Activated CD4-positive, alpha-beta T cell treated with anti-CD3 and anti-CD28 coated beads, Interleukin-2, amount 10 ng/mL, durations not matched to agents 7 days and 5 days (primary cell): ENCODE data around the gene MLYCD. TPM values are rescaled to one million over a fixed set of nuclear protein-coding genes. Genes with fewer than 3 reads are reported as not detected.

ENCODE experiments used
- CTCF ChIA-PET: fragments of 350-600 bp; sonication (Branson Sonifier 250); formaldehyde crosslinking; loops from one replicate; lab custom pipeline; 2021; ENCODE audit warnings: antibody characterized with exemption; lab: Charles Lee
- POLR2A ChIA-PET: fragments of 350-600 bp; sonication (Branson Sonifier 250); formaldehyde crosslinking; loops from one replicate; lab custom pipeline; 2021; ENCODE audit warnings: antibody characterized with exemption; lab: Charles Lee
- DNase-seq: peaks from one replicate; pipeline ENCODE4 v3.0.0-alpha.2; 2020
- H3K27ac Mint-ChIP-seq: one replicate; pipeline ENCODE4 v1.8.0; 2021; ENCODE audit warnings: mild to moderate bottlenecking, moderate library complexity, mixed read lengths
- H3K27me3 Mint-ChIP-seq: one replicate; pipeline ENCODE4 v1.8.0; 2021; ENCODE audit warnings: mixed read lengths
- H3K36me3 Mint-ChIP-seq: one replicate; pipeline ENCODE4 v1.8.0; 2021; ENCODE audit warnings: low read depth, mixed read lengths
- H3K4me1 Mint-ChIP-seq: one replicate; pipeline ENCODE4 v1.8.0; 2021; ENCODE audit warnings: mixed read lengths
- H3K4me3 Mint-ChIP-seq: one replicate; pipeline ENCODE4 v1.8.0; 2021; ENCODE audit warnings: mild to moderate bottlenecking, moderate library complexity, mixed read lengths
- H3K9me3 Mint-ChIP-seq: one replicate; pipeline ENCODE4 v1.8.0; 2021; ENCODE audit warnings: mixed read lengths
- total RNA-seq, 2 experiments: library from RNA; stranded (reverse); gene quantifications; one replicate each; pipeline ENCODE4 v1.2.3, GENCODE V29; 2021

MLYCD gene
- total RNA-seq, 2 experiments from 2014 or later, result 5.3 TPM

DNA sequence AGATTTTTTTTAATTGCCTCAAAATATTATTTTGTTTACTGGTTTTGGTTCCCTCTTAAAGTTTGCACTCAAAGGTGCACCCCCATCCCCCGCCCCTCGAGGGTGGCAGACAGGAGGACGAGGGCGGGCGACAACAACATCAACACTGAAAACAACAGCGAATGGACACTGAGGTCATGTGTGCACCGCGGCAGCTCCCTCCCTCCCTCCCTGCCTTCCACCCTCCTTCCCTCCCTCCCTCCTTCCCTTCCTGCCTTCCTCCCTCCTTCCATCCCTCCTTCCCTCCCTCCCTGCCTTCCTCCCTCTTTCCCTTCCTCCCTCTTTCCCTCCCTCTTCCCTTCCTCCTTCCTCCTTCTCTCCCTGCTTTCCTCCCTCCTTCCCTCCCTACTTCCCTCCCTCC, 52.6 kb downstream of the MLYCD start:
- Mint-ChIP-seq H3K27ac (no peak overlapping the region), H3K27me3 (peaks cover 13% of the 10 kb centered on the region), H3K36me3 (no peaks in the 10 kb centered on the region), H3K4me3 (no peak overlapping the region), H3K9me3 (no peaks in the 10 kb centered on the region), H3K4me1 (peaks cover 17% of the 10 kb centered on the region)
- POLR2A ChIA-PET, result no interaction called here
- no peak for DNase-seq
- CTCF ChIA-PET, result no interaction called here

GRCh38 chr16:83952587-83952939, 53.6 kb downstream of the MLYCD start:
- H3K9me3 Mint-ChIP-seq, result no peaks in the 10 kb centered on the region
- H3K36me3 Mint-ChIP-seq, result no peaks in the 10 kb centered on the region
- peaks cover 17% of the 10 kb centered on the region for H3K4me1 Mint-ChIP-seq
- CTCF ChIA-PET, result no interaction called here
- H3K4me3 Mint-ChIP-seq, result peak overlapping the region; percentile 70
- POLR2A ChIA-PET, result no interaction called here
- no peak for DNase-seq
- H3K27ac Mint-ChIP-seq, result no peak overlapping the region
- peaks cover 13% of the 10 kb centered on the region for H3K27me3 Mint-ChIP-seq

DNA sequence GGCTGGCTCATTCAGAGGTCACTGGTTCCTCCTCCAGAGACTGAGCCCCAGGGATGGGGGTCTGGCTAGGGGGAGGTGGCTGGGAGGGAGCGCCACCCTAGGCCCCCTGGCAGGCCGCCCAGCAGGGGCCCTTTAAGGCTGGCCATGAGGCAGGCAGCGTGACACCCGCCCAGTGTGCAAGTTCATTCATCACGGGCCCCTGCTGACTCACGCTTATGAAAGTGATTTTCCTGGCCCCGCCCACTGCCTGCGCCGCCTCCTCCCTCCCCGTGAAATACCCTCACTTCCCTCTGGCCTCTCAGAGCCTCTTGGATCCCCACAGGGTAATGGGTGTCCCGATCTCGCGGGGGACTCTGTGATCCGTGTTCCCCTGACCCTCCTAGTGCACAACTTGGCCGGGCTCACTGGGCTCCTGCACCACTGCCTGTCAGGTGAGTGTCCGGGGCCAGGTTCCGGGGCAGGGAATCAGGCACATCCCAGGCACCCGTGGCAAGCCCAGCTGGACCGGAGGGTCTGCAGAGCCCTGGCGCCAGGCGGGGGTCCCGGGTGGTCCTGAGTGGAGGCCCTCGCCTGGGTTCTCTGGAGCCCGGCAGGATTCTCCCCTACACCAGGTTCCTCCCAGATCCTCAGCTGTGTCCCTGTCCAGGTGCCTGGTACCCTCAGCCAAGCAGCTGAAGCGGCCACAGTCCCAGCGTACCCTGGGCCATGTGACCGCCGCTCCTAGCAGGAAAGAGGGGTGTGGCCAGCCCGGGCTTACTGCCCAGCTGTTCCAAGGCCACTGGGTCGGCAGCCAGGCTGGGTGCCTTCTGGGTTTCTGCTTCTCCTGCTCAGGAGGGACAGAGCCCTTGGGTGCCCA, 54.3 kb downstream of the MLYCD start, which contains the start of gene OSGIN1:
Gene OSGIN1, plus strand, starts transcription at position 301 of the 856 bp plus-strand sequence. CDS start 4,432 bp downstream, outside the sequence.
- ChIA-PET CTCF (interaction anchor here (0.6 to 1.4 kb wide), 7 partner anchors 10 to 234 kb away, joined by 3 to 5 read pairs (median 3); partner anchors contain the start of gene TAF1C), POLR2A (no interaction called here)
- peak within 1 kb of the TSS; percentile 36 for H3K27ac Mint-ChIP-seq

DNA sequence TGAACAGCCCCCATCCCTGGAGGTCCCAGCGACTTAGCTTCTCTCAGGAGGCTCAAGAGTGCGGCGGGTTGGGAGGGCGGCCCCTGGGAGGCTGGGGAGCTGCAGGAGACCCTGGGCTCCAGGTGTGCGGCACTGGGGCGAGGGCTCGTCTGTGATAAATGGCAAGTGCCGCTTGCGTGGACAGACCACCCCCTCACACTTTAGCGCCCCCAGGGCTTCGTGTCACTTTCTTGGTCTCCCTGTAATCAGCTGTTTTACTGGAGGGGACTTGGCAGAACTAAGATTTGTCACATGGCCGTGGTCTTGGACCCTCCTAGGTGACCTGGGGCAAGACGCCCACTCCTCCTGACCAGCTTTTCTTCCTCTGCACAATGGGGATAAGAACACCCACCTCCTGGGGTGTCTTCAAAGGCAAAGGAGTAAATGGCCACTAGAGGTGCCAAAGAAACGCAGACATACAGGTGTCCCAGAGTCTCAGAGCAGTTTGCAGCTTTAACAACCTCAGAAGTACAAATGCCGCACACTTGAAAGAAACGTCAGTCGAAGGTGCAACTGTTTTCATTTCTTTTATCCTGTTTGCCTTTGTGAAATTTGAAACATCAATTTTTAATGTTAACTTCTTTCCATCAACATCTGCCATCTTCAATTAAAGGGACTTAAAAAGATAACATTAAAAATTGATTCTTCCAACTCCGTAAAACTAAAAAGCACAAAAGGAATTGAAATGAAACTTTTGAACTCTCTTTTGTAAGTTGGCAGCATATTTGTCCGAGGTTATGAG, 55.1 kb downstream of the MLYCD start:
- Mint-ChIP-seq H3K9me3 (no peaks in the 10 kb centered on the region), H3K27me3 (peaks cover 13% of the 10 kb centered on the region), H3K27ac (peak overlapping the region; percentile 36), H3K4me1 (peaks cover 17% of the 10 kb centered on the region), H3K36me3 (no peaks in the 10 kb centered on the region), H3K4me3 (peak overlapping the region; percentile 56)
- POLR2A ChIA-PET, result no interaction called here
- CTCF ChIA-PET, result interaction anchor here (0.6 to 1.4 kb wide), 7 partner anchors 9 to 233 kb away, joined by 3 to 5 read pairs (median 3); partner anchors contain the start of gene TAF1C
- DNase-seq, result peak; percentile 47

More for the DNA sequence above, 54.3 kb downstream of the MLYCD start, which contains the start of gene OSGIN1:
- Mint-ChIP-seq H3K36me3 (no peaks in the 10 kb centered on the region), H3K27me3 (peaks cover 13% of the 10 kb centered on the region), H3K4me1 (peaks cover 17% of the 10 kb centered on the region), H3K4me3 (peak within 1 kb of the TSS; percentile 70), H3K9me3 (no peaks in the 10 kb centered on the region)
- peak; percentile 75 for DNase-seq

- H3K9me3 Mint-ChIP-seq, result no peaks in the 10 kb centered on the region
- no peak for DNase-seq
- no peaks in the 10 kb centered on the region for H3K36me3 Mint-ChIP-seq
- H3K27ac Mint-ChIP-seq, result no peak overlapping the region
- peaks cover 17% of the 10 kb centered on the region for H3K4me1 Mint-ChIP-seq
- peaks cover 13% of the 10 kb centered on the region for H3K27me3 Mint-ChIP-seq
- ChIA-PET POLR2A (no interaction called here), CTCF (interaction anchor here (1.0 to 1.4 kb wide), 4 partner anchors 10 to 232 kb away, joined by 3 to 5 read pairs (median 3); partner anchors contain the start of gene TAF1C)
- H3K4me3 Mint-ChIP-seq, result no peak overlapping the region
Observed at GRCh38 chr16:83954577-83955016, 55.7 kb downstream of the MLYCD start.

DNA sequence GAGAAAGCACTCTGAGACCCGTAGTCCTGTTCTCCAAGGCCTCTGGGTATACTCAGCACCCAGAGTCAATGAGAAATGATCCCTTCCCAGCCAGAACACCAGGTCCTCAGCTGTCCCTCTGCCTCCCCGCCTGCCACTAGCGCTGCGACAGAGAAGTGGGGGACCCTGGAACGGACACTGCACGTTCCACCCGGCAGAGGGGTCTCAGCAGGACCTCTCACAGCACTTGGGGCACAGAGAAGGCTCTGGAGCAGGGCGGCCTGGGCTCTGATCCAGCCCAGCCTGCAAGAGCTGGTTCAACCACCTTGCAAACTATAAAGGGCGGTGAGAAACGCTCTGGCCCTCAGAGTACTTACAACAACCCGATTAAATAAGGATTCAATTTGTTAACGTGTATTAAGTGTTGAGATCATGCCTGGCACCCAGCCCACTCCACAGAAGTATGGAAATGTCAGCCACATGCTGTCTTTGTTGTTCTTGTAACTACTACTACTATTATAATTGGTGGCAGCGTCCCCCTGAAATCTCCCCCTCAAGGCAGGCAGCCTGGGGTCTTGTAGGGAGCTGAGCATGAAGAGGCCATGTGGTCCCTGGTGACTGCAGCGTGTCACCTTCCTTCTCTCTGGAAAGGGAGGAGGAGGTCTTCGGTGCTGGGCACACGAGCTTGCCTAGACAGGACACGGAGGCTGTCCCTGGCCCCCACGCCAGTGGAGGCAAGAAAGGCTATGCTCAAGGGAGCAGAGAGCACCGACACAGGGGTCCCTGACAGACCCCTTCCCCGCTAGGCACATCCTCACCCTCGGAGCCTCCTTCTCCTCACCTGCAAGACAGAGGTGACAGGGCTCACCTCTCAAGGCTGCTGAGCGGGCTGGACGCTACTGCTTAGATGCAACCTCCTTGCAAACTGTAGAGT, 56.6 kb downstream of the MLYCD start:
- DNase-seq, result no peak
- H3K36me3 Mint-ChIP-seq, result no peaks in the 10 kb centered on the region
- ChIA-PET CTCF (interaction anchor here (0.6 to 1.1 kb wide), 3 partner anchors 82 to 232 kb away, joined by 3 read pairs; partner anchors contain the start of gene TAF1C), POLR2A (no interaction called here)
- no peak overlapping the region for H3K4me3 Mint-ChIP-seq
- H3K9me3 Mint-ChIP-seq, result no peaks in the 10 kb centered on the region
- H3K4me1 Mint-ChIP-seq, result peaks cover 17% of the 10 kb centered on the region
- peaks cover 13% of the 10 kb centered on the region for H3K27me3 Mint-ChIP-seq
- H3K27ac Mint-ChIP-seq, result no peak overlapping the region

GRCh38 chr16:83956336-83957289, 57.7 kb downstream of the MLYCD start:
- Mint-ChIP-seq H3K27me3 (peaks cover 13% of the 10 kb centered on the region), H3K9me3 (no peaks in the 10 kb centered on the region), H3K4me1 (peaks cover 17% of the 10 kb centered on the region), H3K36me3 (no peaks in the 10 kb centered on the region), H3K27ac (no peak overlapping the region), H3K4me3 (no peak overlapping the region)
- POLR2A ChIA-PET, result no interaction called here
- DNase-seq, result peak; percentile 81
- CTCF ChIA-PET, result interaction anchor here (0.6 to 1.9 kb wide), 9 partner anchors 14 to 307 kb away, joined by 3 to 8 read pairs (median 3); partner anchors contain the start of gene TAF1C

GRCh38 chr16:83957296-83957855, 58.5 kb downstream of the MLYCD start:
- DNase-seq, result no peak
- Mint-ChIP-seq H3K36me3 (no peaks in the 10 kb centered on the region), H3K4me3 (no peak overlapping the region), H3K27me3 (peaks cover 13% of the 10 kb centered on the region), H3K4me1 (peaks cover 17% of the 10 kb centered on the region), H3K27ac (no peak overlapping the region), H3K9me3 (no peaks in the 10 kb centered on the region)
- POLR2A ChIA-PET, result no interaction called here
- CTCF ChIA-PET, result interaction anchor here (1.0 to 1.9 kb wide), 8 partner anchors 14 to 306 kb away, joined by 3 to 8 read pairs (median 4); partner anchors contain the start of gene TAF1C

- DNase-seq, result no peak
- no peak overlapping the region for H3K27ac Mint-ChIP-seq
- no peak overlapping the region for H3K4me3 Mint-ChIP-seq
- H3K36me3 Mint-ChIP-seq, result no peaks in the 10 kb centered on the region
- H3K9me3 Mint-ChIP-seq, result no peaks in the 10 kb centered on the region
- CTCF ChIA-PET, result interaction anchor here (1.0 to 1.9 kb wide), 3 partner anchors 13 to 229 kb away, joined by 3 to 6 read pairs (median 4); partner anchors contain the start of gene TAF1C
- H3K27me3 Mint-ChIP-seq, result peaks cover 13% of the 10 kb centered on the region
- peaks cover 11% of the 10 kb centered on the region for H3K4me1 Mint-ChIP-seq
- POLR2A ChIA-PET, result no interaction called here
Observed at GRCh38 chr16:83958137-83958845, 59.4 kb downstream of the MLYCD start.

DNA sequence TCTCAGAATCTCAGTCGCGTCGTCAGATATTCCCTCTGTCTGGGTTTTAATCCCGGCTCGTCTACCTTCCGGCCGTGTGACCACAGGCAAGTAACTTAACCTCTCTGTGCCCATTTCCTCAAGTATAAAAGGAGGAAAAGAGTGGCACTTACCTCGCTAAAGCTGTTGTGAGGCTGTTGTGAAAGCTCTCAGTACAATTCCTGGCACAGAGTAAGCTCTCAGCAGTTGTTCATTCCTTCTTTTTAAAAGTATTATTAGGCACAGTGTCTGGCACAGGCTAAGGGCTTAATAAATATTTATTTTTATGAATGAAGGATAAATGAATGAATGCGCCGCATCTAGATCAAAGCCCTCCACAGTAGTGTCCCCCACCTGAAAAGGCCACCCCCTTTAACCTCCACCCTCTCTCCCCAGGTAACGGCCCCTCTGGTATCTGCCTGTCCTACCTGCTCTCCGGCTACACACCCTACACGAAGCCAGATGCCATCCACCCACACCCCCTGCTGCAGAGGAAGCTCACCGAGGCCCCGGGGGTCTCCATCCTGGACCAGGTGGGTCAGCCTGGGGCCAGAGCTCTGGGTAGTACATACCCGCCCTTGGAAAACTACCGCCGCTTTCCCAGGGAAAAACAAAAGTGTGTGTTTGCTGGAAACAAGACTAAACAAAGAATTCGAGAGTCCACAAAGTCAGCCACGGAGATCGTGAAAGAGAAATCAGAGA, 60.1 kb downstream of the MLYCD start:
- Mint-ChIP-seq H3K27ac (no peak overlapping the region), H3K9me3 (no peaks in the 10 kb centered on the region), H3K4me1 (peaks cover 6% of the 10 kb centered on the region), H3K4me3 (no peak overlapping the region), H3K36me3 (no peaks in the 10 kb centered on the region), H3K27me3 (peaks cover 11% of the 10 kb centered on the region)
- DNase-seq, result no peak
- ChIA-PET CTCF (interaction anchor here (1.9 kb wide), 1 partner anchor 228 kb away, joined by 6 read pairs; the partner anchor contains the start of gene TAF1C), POLR2A (no interaction called here)
